Endothelial cell of umbilical vein (primary cell): ENCODE data around the gene AURKA. TPM values are rescaled to one million over a fixed set of nuclear protein-coding genes. Genes with fewer than 3 reads are reported as not detected.
A peak's percentile ranks its signal among the peaks of the same experiment; 100 is the strongest.

Experiments used
- BruUV-seq: library from RNA; stranded (reverse); fragments of 400-500 nt; replicated peaks from 2 replicates; lab custom pipeline; 2021; lab: Mats Ljungman, UMichigan
- CTCF ChIA-PET: fragments of 300-600, 350-600 bp; sonication (Branson Sonifier 250); formaldehyde crosslinking; loops from one replicate; lab custom pipeline; 2021; ENCODE audit warnings: antibody characterized with exemption, inconsistent platforms; lab: Charles Lee
- POLR2A ChIA-PET: fragments of 300-600, 350-600 bp; sonication (Branson Sonifier 250); formaldehyde crosslinking; loops from one replicate; lab custom pipeline; 2021; ENCODE audit warnings: antibody characterized with exemption, inconsistent platforms; lab: Charles Lee
- DNase-seq: peaks from one replicate; pipeline ENCODE4 v3.0.0-alpha.2; 2011; ENCODE audit warnings: low read depth, low spot score
- FAIRE-seq: peaks from 2 replicates; lab custom pipeline; 2011; peaks lifted over from hg19 to GRCh38; lab: Jason Lieb, UNC
- H2AFZ ChIP-seq: 2 replicates; pipeline ENCODE4 v1.6.0; 2012; ENCODE audit warnings: low read depth, low read length, control low read depth, inconsistent platforms
- H3K27ac ChIP-seq: 2 replicates; pipeline ENCODE4 v1.5.1; 2011; ENCODE audit warnings: low read depth, mild to moderate bottlenecking, control low read depth, low read length, moderate library complexity; ENCODE audit not compliant: insufficient read depth
- H3K27me3 ChIP-seq, 2 experiments: 2 replicates each; pipeline versions ENCODE4 v1.6.0 to v1.6.1; 2011; ENCODE audit warnings: low read length in 2 of 2, mixed read lengths in 1 of 2; ENCODE audit not compliant: control insufficient read depth in 2 of 2, insufficient read depth in 2 of 2
- H3K36me3 ChIP-seq, 2 experiments: 2 replicates in 1 of 2; 3 replicates in 1 of 2; pipeline ENCODE4 v1.5.1; 2011; ENCODE audit warnings: low read length in 2 of 2, mild to moderate bottlenecking in 1 of 2, moderate library complexity in 1 of 2; ENCODE audit not compliant: control insufficient read depth in 2 of 2, insufficient read depth in 2 of 2; ENCODE audit errors: extremely low read depth in 1 of 2
- H3K4me1 ChIP-seq: 3 replicates; pipeline ENCODE4 v1.5.1; 2011; ENCODE audit warnings: mild to moderate bottlenecking, low read length; ENCODE audit not compliant: control insufficient read depth, insufficient read depth; ENCODE audit errors: extremely low read depth
- H3K4me2 ChIP-seq: 2 replicates; pipeline ENCODE4 v1.6.1; 2011; ENCODE audit warnings: low read length, control low read depth, mixed read lengths; ENCODE audit not compliant: insufficient read depth
- H3K4me3 ChIP-seq, 3 experiments: fragments of 200-600 bp in 1 of 3; sonication (generic), shearing (Covaris generic) in 1 of 3; replicated peaks in 1 of 3; 2 replicates each; pipeline ENCODE4 v1.5.1; 2011 to 2016; ENCODE audit warnings: control low read depth in 3 of 3, low read length in 3 of 3, mild to moderate bottlenecking in 2 of 3, inconsistent platforms in 1 of 3, low read depth in 1 of 3, moderate library complexity in 1 of 3; ENCODE audit not compliant: insufficient read depth in 1 of 3
- H3K79me2 ChIP-seq: 2 replicates; pipeline ENCODE4 v1.6.0; 2012; ENCODE audit warnings: low read length, inconsistent platforms; ENCODE audit not compliant: control insufficient read depth, insufficient read depth
- H3K9ac ChIP-seq: replicated peaks from 2 replicates; pipeline ENCODE3; 2011; ENCODE audit warnings: low read length, control low read depth; ENCODE audit not compliant: insufficient read depth; ENCODE audit errors: extremely low read depth
- H3K9me1 ChIP-seq: replicated peaks from 3 replicates; pipeline ENCODE4 v1.6.0; 2011; ENCODE audit warnings: mild to moderate bottlenecking, low read length; ENCODE audit not compliant: control insufficient read depth, insufficient read depth; ENCODE audit errors: extremely low read depth
- H3K9me3 ChIP-seq: replicated peaks from 2 replicates; pipeline ENCODE4 v1.5.1; 2012; ENCODE audit warnings: low read length, inconsistent platforms; ENCODE audit not compliant: control insufficient read depth, insufficient read depth
- H4K20me1 ChIP-seq: replicated peaks from 2 replicates; pipeline ENCODE3; 2011; ENCODE audit warnings: mild to moderate bottlenecking, low read length; ENCODE audit not compliant: control insufficient read depth, insufficient read depth; ENCODE audit errors: extremely low read depth
- EZH2 ChIP-seq: IDR thresholded peaks from 2 replicates; pipeline ENCODE4 v1.6.1; 2012; ENCODE audit warnings: borderline replicate concordance, low read depth, mild to moderate bottlenecking, moderate library complexity, low read length, inconsistent platforms; ENCODE audit not compliant: severe bottlenecking
- FOS ChIP-seq: IDR thresholded peaks from 2 replicates; pipeline ENCODE4 v1.6.1; 2011; ENCODE audit warnings: mild to moderate bottlenecking, low read length, moderate library complexity, borderline replicate concordance; ENCODE audit not compliant: insufficient read depth
- GATA2 ChIP-seq: IDR thresholded peaks from 2 replicates; pipeline ENCODE4 v1.7.0; 2011; ENCODE audit warnings: low read depth, mild to moderate bottlenecking, moderate library complexity, mixed read lengths, low read length; ENCODE audit not compliant: insufficient read length, insufficient read depth
- JUN ChIP-seq: IDR thresholded peaks from 2 replicates; pipeline ENCODE4 v1.6.1; 2011; ENCODE audit warnings: borderline replicate concordance, low read depth; ENCODE audit not compliant: insufficient read length, insufficient read depth
- MYC ChIP-seq: IDR thresholded peaks from one replicate; pipeline ENCODE4 v1.6.1; 2011; ENCODE audit warnings: mild to moderate bottlenecking, low read depth, low read length
- POLR2A ChIP-seq: IDR thresholded peaks from 2 replicates; pipeline ENCODE4 v1.6.1; 2012; ENCODE audit warnings: low read depth, mild to moderate bottlenecking, control low read depth, low read length
- POLR2AphosphoS5 ChIP-seq: IDR thresholded peaks from 2 replicates; pipeline ENCODE4 v1.6.1; 2012; ENCODE audit warnings: low read depth, mild to moderate bottlenecking, control low read depth, low read length, moderate library complexity; ENCODE audit not compliant: insufficient read depth
- dilution Hi-C: fragments of 300-500 bp; cut with MboI; formaldehyde crosslinking; loops from one replicate; pipeline ENCODE4 v1.15.0; 2019; ENCODE audit warnings: low sequenced_read_pairs; ENCODE audit not compliant: extremely low pct_ligation_motif_present
- intact Hi-C: fragments of 100-400 bp; cut with micrococcal nuclease; formaldehyde crosslinking; loops from one replicate; pipeline ENCODE4 v1.10.0; 2022
- polyA plus RNA-seq, 4 experiments: library from polyadenylated mRNA; depleted of rRNA in 3 of 4; stranded (reverse) in 3 of 4; unstranded in 1 of 4; fragments of >200 nt; gene quantifications; 2 replicates each; pipeline versions ENCODE4 v1.2.1 to v1.2.3, GENCODE V29; 2011 to 2012; ENCODE audit warnings: missing spikeins in 1 of 4
- total RNA-seq: library from RNA; stranded (reverse); gene quantifications from 2 replicates; pipeline ENCODE4 v1.2.3, GENCODE V29; 2021
- TF ChIP-seq, protein P1 (sequence below), 2 donors: IDR thresholded peaks; 1 replicate in 1 of 2; 2 replicates in 1 of 2; pipeline ENCODE4 v1.5.1; 2011; ENCODE audit warnings: low read length in 2 of 2, mild to moderate bottlenecking in 2 of 2, moderate library complexity in 2 of 2, control low read depth in 1 of 2, inconsistent platforms in 1 of 2, low read depth in 1 of 2; ENCODE audit not compliant: insufficient read depth in 1 of 2; ENCODE audit errors: extremely low read depth in 1 of 2
- TF ChIP-seq, protein P2 (sequence below): IDR thresholded peaks from 2 replicates; pipeline ENCODE4 v1.6.1; 2011; ENCODE audit not compliant: insufficient read depth, insufficient read length

Gene AURKA
- total and polyA plus RNA-seq, 2 donors (not counting 3 experiments of a cell fraction or from before 2014, with no cell fraction given), result 33.1 to 56.9 TPM

GRCh38 chr20:56393653-56394052 is 1.6 kb upstream of the AURKA start:
- H3K4me3 ChIP-seq, result peak overlapping the region in 2 of 3 experiments; percentile 52 to 78
- POLR2A ChIA-PET, result no interaction called here
- TF ChIP-seq GATA2, result no peak
- TF ChIP-seq POLR2AphosphoS5, result no peak
- no peak for TF ChIP-seq FOS
- TF ChIP-seq, protein P1, sequence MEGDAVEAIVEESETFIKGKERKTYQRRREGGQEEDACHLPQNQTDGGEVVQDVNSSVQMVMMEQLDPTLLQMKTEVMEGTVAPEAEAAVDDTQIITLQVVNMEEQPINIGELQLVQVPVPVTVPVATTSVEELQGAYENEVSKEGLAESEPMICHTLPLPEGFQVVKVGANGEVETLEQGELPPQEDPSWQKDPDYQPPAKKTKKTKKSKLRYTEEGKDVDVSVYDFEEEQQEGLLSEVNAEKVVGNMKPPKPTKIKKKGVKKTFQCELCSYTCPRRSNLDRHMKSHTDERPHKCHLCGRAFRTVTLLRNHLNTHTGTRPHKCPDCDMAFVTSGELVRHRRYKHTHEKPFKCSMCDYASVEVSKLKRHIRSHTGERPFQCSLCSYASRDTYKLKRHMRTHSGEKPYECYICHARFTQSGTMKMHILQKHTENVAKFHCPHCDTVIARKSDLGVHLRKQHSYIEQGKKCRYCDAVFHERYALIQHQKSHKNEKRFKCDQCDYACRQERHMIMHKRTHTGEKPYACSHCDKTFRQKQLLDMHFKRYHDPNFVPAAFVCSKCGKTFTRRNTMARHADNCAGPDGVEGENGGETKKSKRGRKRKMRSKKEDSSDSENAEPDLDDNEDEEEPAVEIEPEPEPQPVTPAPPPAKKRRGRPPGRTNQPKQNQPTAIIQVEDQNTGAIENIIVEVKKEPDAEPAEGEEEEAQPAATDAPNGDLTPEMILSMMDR (IDR thresholded peaks at IDR 0.05; ENCODE audit: extremely low read depth in 1 of 2, insufficient read depth in 1 of 2, low read depth in 1 of 2, low read length in 2 of 2), result no peak
- TF ChIP-seq MYC, result no peak
- TF ChIP-seq JUN, result no peak
- TF ChIP-seq EZH2, result no peak
- TF ChIP-seq, protein P2, sequence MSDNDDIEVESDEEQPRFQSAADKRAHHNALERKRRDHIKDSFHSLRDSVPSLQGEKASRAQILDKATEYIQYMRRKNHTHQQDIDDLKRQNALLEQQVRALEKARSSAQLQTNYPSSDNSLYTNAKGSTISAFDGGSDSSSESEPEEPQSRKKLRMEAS, result no peak
- TF ChIP-seq POLR2A, result no peak
- no peak overlapping the region for H3K27ac ChIP-seq
- H3K9ac ChIP-seq, result peak overlapping the region; percentile 81
- CTCF ChIA-PET, result interaction anchor here (1.8 kb wide), 1 partner anchor 34 kb away, joined by 5 read pairs; no protein-coding TSS in a partner anchor
- no peaks in the 10 kb centered on the region for H4K20me1 ChIP-seq
- no peak overlapping the region for H2AFZ ChIP-seq
- DNase-seq, result no peak
- no TSS peak for BruUV-seq
- H3K36me3 ChIP-seq, result peaks cover 13 to 20% of the 10 kb centered on the region in 2 experiments
- H3K27me3 ChIP-seq, result no peaks in the 10 kb centered on the region
- H3K4me1 ChIP-seq, result peaks cover 14% of the 10 kb centered on the region
- peaks cover 56% of the 10 kb centered on the region for H3K79me2 ChIP-seq
- no peak for FAIRE-seq
- peak overlapping the region; percentile 82 for H3K4me2 ChIP-seq
- H3K9me3 ChIP-seq, result no peaks in the 10 kb centered on the region
- intact Hi-C loops, result no loop called here
- dilution Hi-C loops, result no loop called here
- H3K9me1 ChIP-seq, result no peaks in the 10 kb centered on the region
